GM19239 (cell line): Measurements from ENCODE around the gene HMGCL.
"Not testable (repeated sequence)": the region's sequence is repeated elsewhere in the genome, so short reads cannot be mapped to it uniquely, and the experiment has no call there.

Source experiments
- DNase-seq: peaks from one replicate; pipeline ENCODE4 v3.0.0; 2011; ENCODE audit warnings: low spot score; ENCODE audit not compliant: insufficient read length
- FAIRE-seq: peaks from 2 replicates; lab custom pipeline; 2011; peaks lifted over from hg19 to GRCh38; lab: Jason Lieb, UNC

HMGCL gene

GRCh38 chr1:23784846-23785245 lies 40.4 kb downstream of the HMGCL start:
- no peak for FAIRE-seq

GRCh38 chr1:23783141-23783540 lies 42.1 kb downstream of the HMGCL start:
- not testable (repeated sequence) for FAIRE-seq, DNase-seq

More at GRCh38 chr1:23784846-23785245, 40.4 kb downstream of the HMGCL start:
- no peak for DNase-seq

GRCh38 chr1:23779826-23780371 lies 45.3 kb downstream of the HMGCL start:
- no peak for DNase-seq
- FAIRE-seq: no peak

- FAIRE-seq: peak; percentile 82
These were observed 47.0 kb downstream of the HMGCL start, which contains the start of gene PITHD1 for GRCh38 chr1:23777979-23778814. PITHD1 (plus strand) TSS chr1:23778418; CDS start chr1:23778516, 98 bp downstream.

DNA sequence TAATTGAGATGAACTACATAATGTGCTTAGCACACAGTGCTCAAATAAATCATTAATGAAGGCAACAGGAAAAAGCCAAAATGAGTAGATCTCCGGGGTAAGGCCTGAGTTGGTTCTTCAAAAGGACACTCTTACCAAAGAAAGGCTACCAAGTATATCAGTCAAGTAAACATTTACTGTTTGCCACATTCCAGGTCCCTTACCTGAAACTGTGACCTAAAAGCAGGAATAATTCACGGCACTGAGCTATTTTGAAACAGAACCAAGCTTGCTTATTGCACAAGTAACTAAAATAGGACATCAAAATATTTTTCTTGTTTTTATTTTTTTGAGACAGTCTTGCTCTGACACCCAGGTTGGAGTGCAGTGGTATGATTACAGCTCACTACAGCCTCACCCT lies 49.0 kb downstream of the HMGCL start:
- no peak for DNase-seq
- no peak for FAIRE-seq

More at GRCh38 chr1:23777979-23778814, 47.0 kb downstream of the HMGCL start, which contains the start of gene PITHD1:
- peak; percentile 89 for DNase-seq

DNA sequence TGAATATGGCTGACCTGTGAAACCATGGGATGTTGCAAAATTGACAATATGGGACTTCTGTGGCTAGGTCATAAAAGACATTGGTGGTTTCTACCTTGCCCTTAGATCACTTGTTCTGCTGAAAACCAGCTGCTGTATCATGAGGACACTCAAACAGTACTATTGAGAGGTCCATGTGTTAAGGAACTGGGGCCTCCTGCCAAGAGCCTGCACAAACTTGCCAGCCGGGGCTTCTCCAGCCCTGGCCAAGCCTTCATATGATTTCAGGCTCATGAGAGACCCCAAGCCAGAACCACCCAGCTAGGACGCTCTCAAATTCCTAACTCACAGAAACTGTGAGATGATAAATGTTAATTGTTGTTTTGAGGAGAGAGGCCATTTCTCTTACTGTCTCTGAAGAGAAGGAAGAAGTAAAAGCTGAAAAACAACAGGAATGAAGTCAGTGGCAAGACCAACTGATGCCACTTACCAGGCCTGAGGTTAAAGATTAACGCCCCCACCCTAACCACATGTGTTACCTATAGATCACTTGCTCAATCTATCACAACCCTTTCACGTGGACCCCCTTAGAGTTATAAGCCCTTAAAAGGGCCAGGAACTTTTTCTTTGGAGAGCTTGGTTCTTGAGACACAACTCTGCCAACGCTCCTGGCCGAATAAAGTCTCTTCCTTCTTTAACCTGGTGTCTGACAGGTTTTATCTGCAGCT lies 50.9 kb downstream of the HMGCL start:
- DNase-seq: no peak
- no peak for FAIRE-seq

- FAIRE-seq (no peak), DNase-seq (no peak)
These were observed 52.4 kb downstream of the HMGCL start for GRCh38 chr1:23772854-23773242.

GRCh38 chr1:23772049-23772853 lies 53.0 kb downstream of the HMGCL start:
- FAIRE-seq (peak; percentile 85), DNase-seq (peak; percentile 49)

- DNase-seq (no peak), FAIRE-seq (no peak)
These were observed 56.5 kb downstream of the HMGCL start for GRCh38 chr1:23768733-23769132.

DNA sequence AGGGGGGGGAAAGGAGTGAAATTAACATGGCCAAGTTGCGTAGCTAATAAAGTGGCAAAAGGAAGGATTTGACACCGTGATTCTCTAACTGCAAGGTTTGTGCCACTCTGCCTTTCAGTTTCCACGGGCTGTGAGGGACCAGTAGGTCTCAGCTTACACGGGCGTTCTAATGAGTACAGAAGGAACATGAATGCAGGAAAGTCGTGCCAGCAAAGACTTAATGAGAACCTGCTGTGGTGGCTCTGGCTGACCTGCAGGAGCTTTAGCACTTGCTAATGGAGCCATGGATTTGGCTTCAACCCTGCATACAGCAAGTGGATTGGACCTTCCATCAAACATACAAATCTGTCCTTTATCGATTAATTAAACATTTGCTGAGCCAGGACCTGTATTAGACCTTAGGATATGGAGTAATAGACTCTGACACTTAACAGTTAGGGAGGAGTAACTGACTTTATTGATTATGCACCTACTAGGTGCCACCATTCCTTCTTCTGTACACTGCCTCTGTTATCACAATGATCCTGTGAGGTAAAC lies 62.1 kb downstream of the HMGCL start:
- DNase-seq (no peak), FAIRE-seq (no peak)

GRCh38 chr1:23759277-23759676 lies 66.0 kb downstream of the HMGCL start:
- DNase-seq: no peak
- no peak for FAIRE-seq

- FAIRE-seq (no peak), DNase-seq (no peak)
These were observed 67.4 kb downstream of the HMGCL start for GRCh38 chr1:23757812-23758211.

- FAIRE-seq: no peak
These were observed 68.6 kb downstream of the HMGCL start for GRCh38 chr1:23756676-23757075.

DNA sequence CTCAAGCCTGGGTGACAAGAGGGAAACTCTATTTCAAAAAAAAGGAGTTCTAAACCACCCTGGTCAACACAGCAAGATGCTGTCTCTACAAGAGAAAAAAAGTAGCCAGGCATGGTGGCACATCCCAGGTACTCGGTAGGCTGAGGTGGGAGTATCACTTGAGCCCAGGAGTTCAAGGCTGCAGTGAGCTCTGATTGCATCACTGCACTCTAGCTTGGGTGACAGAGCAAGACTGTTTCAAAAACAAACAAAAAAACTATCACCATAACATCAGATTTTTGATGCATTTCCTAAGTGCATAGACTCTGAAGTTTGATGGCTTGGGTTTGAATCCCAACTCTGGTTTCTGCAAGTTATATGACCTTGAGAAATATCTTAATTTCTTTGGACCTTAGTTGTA lies 72.3 kb downstream of the HMGCL start:
- no peak for DNase-seq
- FAIRE-seq: no peak

More at GRCh38 chr1:23756676-23757075, 68.6 kb downstream of the HMGCL start:
- DNase-seq: no peak
